HG03280 (cell line): Measurements from ENCODE around the gene ESPL1.

ENCODE experiments used
- ATAC-seq: cut with Tn5 transposase; IDR thresholded peaks from one replicate; pipeline ENCODE4 v1.9.1; 2021; ENCODE audit warnings: mild to moderate bottlenecking, moderate library complexity; ENCODE audit not compliant: unreplicated experiment

Gene ESPL1

GRCh38 chr12:53333845-53334244 lies 65.7 kb downstream of the ESPL1 start:
- no peak for ATAC-seq

GRCh38 chr12:53334822-53335221 lies 66.7 kb downstream of the ESPL1 start:
- no peak for ATAC-seq

GRCh38 chr12:53336181-53336681 lies 68.1 kb downstream of the ESPL1 start, which contains the start of gene SP7:
Gene SP7 (minus strand): TSS chr12:53336354. CDS start chr12:53335646, 708 bp downstream.
- ATAC-seq: no peak

DNA sequence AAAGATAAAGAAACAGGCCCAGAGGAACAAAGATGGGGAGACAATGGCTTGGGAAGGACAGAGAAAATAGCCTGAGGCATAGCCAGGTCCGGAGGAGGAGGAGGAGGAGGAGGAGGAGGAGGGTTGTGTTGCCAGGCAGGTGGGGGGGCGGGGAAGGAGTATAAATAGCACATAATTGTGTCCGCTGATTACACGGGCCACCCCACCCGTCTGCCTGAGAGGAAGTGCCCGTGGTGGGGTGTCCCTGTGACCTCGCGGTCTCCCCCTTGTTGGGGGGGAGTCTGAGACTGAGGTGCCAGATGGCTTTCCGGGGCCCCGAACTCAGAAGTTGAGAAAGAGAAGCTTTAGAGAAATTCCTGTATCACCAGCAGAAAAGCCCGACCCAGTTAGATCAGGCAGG lies 69.9 kb downstream of the ESPL1 start:
- ATAC-seq: no peak

DNA sequence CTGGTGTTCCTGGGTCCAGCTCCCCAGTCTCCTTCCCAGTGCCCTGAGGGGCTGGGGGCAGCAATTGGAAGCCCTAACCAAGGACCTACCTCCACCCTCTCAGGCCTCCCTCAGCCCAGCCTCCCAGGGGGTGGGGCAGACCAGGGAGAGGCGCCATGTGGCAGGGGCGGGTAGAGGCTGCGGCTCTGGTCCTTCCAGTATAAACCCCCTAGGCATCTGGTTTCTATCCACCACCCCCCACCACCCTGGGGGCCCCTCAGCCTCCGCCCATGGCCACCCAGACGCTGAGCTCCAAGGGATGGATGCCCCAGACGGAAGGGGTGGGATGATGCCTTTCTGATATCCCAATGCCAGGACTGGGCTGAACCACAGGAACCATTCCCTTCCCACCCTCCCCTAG lies 70.8 kb downstream of the ESPL1 start:
- ATAC-seq: no peak

DNA sequence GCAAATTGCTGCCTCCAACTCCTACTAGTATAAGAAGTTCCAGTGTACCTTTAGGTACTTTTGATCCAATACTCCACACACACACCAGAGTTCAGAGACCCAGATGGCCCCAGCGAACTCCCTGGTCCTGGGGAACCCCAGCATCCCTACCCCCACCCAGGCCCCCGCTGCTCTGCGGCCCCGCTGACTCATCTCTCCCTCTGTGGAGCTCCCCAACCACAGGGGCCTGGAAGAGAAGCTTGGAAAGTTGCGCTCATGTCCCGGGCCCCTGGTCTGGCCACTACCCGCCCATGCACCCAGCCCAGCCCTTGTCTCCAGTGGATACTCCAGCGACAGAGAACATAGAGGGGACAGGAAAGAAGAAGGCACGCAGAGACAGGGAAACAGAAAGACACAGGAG lies 72.3 kb downstream of the ESPL1 start:
- no peak for ATAC-seq
